B cell (primary cell): ENCODE data around the gene RPH3AL.

Source experiments
- EZH2 ChIP-seq: IDR thresholded peaks from 2 replicates; pipeline ENCODE4 v1.6.1; 2012; ENCODE audit warnings: borderline replicate concordance, low read depth, mild to moderate bottlenecking, moderate library complexity, low read length; ENCODE audit not compliant: insufficient read depth, poor library complexity, severe bottlenecking
- TF ChIP-seq, protein P1 (sequence below): fragments of 200-600 bp; IDR thresholded peaks from one replicate; pipeline ENCODE4 v1.8.0; 2022; ENCODE audit warnings: antibody characterized with exemption, mild to moderate bottlenecking

DNA sequence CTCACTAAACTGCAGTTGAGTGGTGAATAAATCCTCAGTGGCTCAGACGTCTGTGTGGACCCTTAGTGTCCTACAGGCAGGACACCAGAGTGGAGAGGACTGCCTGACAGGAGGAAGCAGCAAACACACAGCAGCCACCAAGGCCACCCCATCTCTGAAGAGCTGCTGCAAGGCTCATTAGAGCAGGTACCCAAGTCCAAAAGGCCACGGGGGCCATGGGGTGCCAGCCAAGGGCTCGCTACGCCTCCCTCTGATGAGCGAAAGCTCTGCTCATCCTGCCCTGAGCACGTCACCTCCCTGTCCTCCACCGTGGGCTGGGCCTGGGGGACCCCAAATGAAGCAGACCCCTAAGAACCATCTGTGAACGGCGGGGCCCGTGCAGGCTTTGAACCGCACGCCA, 101.1 kb downstream of the RPH3AL start:
- no peak for TF ChIP-seq EZH2
- TF ChIP-seq, protein P1, sequence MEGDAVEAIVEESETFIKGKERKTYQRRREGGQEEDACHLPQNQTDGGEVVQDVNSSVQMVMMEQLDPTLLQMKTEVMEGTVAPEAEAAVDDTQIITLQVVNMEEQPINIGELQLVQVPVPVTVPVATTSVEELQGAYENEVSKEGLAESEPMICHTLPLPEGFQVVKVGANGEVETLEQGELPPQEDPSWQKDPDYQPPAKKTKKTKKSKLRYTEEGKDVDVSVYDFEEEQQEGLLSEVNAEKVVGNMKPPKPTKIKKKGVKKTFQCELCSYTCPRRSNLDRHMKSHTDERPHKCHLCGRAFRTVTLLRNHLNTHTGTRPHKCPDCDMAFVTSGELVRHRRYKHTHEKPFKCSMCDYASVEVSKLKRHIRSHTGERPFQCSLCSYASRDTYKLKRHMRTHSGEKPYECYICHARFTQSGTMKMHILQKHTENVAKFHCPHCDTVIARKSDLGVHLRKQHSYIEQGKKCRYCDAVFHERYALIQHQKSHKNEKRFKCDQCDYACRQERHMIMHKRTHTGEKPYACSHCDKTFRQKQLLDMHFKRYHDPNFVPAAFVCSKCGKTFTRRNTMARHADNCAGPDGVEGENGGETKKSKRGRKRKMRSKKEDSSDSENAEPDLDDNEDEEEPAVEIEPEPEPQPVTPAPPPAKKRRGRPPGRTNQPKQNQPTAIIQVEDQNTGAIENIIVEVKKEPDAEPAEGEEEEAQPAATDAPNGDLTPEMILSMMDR, result no peak
